PC-9 (cell line): ENCODE measurements around the gene ASTL. TPM values are rescaled to one million over a fixed set of nuclear protein-coding genes. Genes with fewer than 3 reads are reported as not detected.

Experiments
- Bru-seq: library from RNA; stranded (reverse); fragments of 400-500 nt; gene quantifications from one replicate; lab custom pipeline; 2021; lab: Mats Ljungman, UMichigan
- BruChase-seq, 2 experiments: library from RNA; stranded (reverse); fragments of 400-500 nt; gene quantifications; one replicate each; lab custom pipeline; 2021; lab: Mats Ljungman, UMichigan
- BruUV-seq: library from RNA; stranded (reverse); fragments of 400-500 nt; replicated peaks from 2 replicates; lab custom pipeline; 2021; lab: Mats Ljungman, UMichigan
- CTCF ChIA-PET: fragments of 300-600 bp; sonication (Branson Sonifier 250); formaldehyde crosslinking; loops from one replicate; lab custom pipeline; 2022; ENCODE audit warnings: antibody characterized with exemption; lab: Charles Lee
- POLR2A ChIA-PET: fragments of 300-600 bp; sonication (Branson Sonifier 250); formaldehyde crosslinking; loops from one replicate; lab custom pipeline; 2022; ENCODE audit warnings: antibody characterized with exemption; ENCODE audit not compliant: unreplicated experiment; lab: Charles Lee
- DNase-seq, 2 experiments: peaks; one replicate each; pipeline versions ENCODE4 v3.0.0 to v3.0.0-alpha.2; 2015 to 2022; ENCODE audit warnings: mixed read lengths in 1 of 2
- H2AFZ ChIP-seq: fragments of 200-600 bp; sonication (generic); 2 replicates; pipeline ENCODE4 v1.8.1; 2017; ENCODE audit warnings: antibody characterized with exemption
- H3F3A ChIP-seq: fragments of 200-600 bp; sonication (generic); 2 replicates; pipeline ENCODE4 v1.8.1; 2017; ENCODE audit warnings: antibody characterized with exemption, mild to moderate bottlenecking, low read depth; ENCODE audit not compliant: insufficient read depth
- H3K27ac ChIP-seq: fragments of 200-600 bp; sonication (generic); 2 replicates; pipeline ENCODE4 v1.6.1; 2016; ENCODE audit warnings: mixed run types
- H3K27me3 ChIP-seq: fragments of 200-600 bp; sonication (generic); 2 replicates; pipeline ENCODE4 v1.6.1; 2016; ENCODE audit warnings: low read depth, mixed run types; ENCODE audit not compliant: insufficient read depth
- H3K36me3 ChIP-seq: fragments of 200-600 bp; sonication (generic); 2 replicates; pipeline ENCODE4 v1.6.1; 2016; ENCODE audit warnings: low read depth, mixed run types
- H3K4me1 ChIP-seq: fragments of 200-600 bp; sonication (generic); replicated peaks from 2 replicates; pipeline ENCODE4 v1.6.1; 2016; ENCODE audit warnings: mixed run types; ENCODE audit not compliant: insufficient read depth
- H3K4me2 ChIP-seq: fragments of 200-600 bp; sonication (generic); 2 replicates; pipeline ENCODE4 v1.6.1; 2017; ENCODE audit warnings: mixed run types
- H3K4me3 ChIP-seq: fragments of 200-600 bp; sonication (generic); 2 replicates; pipeline ENCODE4 v1.6.1; 2016; ENCODE audit warnings: mixed run types
- H3K79me2 ChIP-seq: fragments of 200-600 bp; sonication (generic); 2 replicates; pipeline ENCODE4 v1.6.1; 2017; ENCODE audit warnings: low read depth, mixed run types
- H3K9me2 ChIP-seq: fragments of 200-600 bp; sonication (generic); 2 replicates; pipeline ENCODE4 v1.8.1; 2017; ENCODE audit warnings: mild to moderate bottlenecking; ENCODE audit not compliant: insufficient read depth
- H3K9me3 ChIP-seq: fragments of 200-600 bp; sonication (generic); 2 replicates; pipeline ENCODE4 v1.8.1; 2016; ENCODE audit warnings: low read depth; ENCODE audit not compliant: insufficient read depth
- H4K20me1 ChIP-seq: fragments of 200-600 bp; sonication (generic); 2 replicates; pipeline ENCODE4 v1.8.1; 2017; ENCODE audit not compliant: insufficient read depth
- EZH2 ChIP-seq: fragments of 200-600 bp; sonication (generic); IDR thresholded peaks from 2 replicates; pipeline ENCODE4 v1.8.0; 2017; ENCODE audit warnings: antibody characterized with exemption, low read depth
- intact Hi-C: fragments of 100-400 bp; cut with micrococcal nuclease; formaldehyde crosslinking; loops from one replicate; pipeline ENCODE4 v1.10.0; 2022; ENCODE audit not compliant: unreplicated experiment
- long read RNA-seq: library from polyadenylated mRNA; stranded (forward); transcript quantifications from one replicate; pipeline ENCODE4 v2.0.0, GENCODE V29; 2022
- total RNA-seq: library from RNA; stranded (reverse); gene quantifications from 2 replicates; pipeline ENCODE4 v1.2.3, GENCODE V29; 2021
- TF ChIP-seq, protein P1 (sequence below): fragments of 200-600 bp; sonication (generic); conservative IDR thresholded peaks from 2 replicates; pipeline ENCODE4 v1.6.1; 2017; ENCODE audit warnings: mixed run types, antibody characterized with exemption, mild to moderate bottlenecking, moderate library complexity

The ASTL gene
- total RNA-seq (not detected in 2 replicates), Bru-seq, nascent RNA (percentile 25 among the genes with signal in this experiment), BruChase-seq, experiment 1, labeled RNA remaining after a 2-hour chase (percentile 14 among the genes with signal in this experiment), BruChase-seq, experiment 2, labeled RNA remaining after a 6-hour chase (percentile 9 among the genes with signal in this experiment)
- long read RNA-seq = 0 reads

DNA sequence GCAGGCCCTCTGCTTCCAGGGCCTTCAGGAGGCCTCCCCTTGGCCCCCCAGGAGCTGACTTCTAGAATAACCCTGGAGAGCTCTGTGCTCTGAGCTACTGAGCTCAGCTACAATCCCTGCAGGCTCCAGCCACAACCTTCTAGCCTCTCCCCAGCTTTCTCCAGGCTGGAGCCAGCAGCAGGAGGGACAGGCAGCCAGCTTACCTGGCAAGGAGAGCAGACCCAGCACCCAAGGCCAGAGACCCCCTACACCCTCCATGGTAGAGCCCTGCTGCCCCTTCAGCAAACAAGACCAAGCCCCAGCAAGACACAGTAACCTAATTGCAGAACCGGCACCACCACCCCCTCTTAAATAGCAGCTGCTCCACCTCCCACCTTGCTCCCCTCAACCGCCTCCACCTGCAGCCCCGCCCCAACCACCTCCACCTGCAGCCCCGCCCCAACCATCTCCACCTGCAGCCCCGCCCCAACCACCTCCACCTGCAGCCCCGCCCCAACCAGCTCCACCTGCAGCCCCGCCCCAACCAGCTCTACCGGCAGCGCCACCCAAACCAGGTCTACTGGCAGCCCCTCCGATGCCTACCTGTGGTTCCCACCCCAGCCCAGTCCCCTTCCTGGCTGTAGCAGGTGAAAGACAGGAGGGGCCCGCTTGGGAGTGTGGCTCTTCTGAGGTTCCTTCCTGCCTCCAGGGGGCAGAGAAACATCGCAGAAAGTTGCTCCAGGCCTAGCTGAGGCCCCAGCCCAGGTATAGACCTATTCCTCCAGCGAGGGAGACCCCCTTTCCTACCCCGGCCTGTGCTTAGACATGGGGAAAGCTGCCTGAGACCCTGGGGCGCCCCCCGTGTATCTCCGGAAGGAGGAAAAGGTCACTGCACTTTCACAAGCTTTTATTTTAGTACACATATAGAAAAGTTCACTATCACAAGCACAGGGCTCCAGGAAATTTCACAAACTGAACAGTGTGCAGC, at the start of gene ASTL:
TSS of gene ASTL (minus strand) at position 324 of the 967 bp plus-strand sequence. CDS start at position 258, 66 bp downstream.
- peaks cover 15% of the 10 kb centered on the region; the same call in 1 of the 2 replicates for H3F3A ChIP-seq
- TF ChIP-seq EZH2 = no peak
- TF ChIP-seq, protein P1, sequence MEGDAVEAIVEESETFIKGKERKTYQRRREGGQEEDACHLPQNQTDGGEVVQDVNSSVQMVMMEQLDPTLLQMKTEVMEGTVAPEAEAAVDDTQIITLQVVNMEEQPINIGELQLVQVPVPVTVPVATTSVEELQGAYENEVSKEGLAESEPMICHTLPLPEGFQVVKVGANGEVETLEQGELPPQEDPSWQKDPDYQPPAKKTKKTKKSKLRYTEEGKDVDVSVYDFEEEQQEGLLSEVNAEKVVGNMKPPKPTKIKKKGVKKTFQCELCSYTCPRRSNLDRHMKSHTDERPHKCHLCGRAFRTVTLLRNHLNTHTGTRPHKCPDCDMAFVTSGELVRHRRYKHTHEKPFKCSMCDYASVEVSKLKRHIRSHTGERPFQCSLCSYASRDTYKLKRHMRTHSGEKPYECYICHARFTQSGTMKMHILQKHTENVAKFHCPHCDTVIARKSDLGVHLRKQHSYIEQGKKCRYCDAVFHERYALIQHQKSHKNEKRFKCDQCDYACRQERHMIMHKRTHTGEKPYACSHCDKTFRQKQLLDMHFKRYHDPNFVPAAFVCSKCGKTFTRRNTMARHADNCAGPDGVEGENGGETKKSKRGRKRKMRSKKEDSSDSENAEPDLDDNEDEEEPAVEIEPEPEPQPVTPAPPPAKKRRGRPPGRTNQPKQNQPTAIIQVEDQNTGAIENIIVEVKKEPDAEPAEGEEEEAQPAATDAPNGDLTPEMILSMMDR = peak; percentile 71
- no peaks in the 10 kb centered on the region; the same call in 1 of the 2 replicates for H3K36me3 ChIP-seq
- no peaks in the 10 kb centered on the region for H4K20me1 ChIP-seq
- no peaks in the 10 kb centered on the region for H3K9me2 ChIP-seq
- peaks cover 9% of the 10 kb centered on the region for H3K4me1 ChIP-seq
- H3K79me2 ChIP-seq = no peaks in the 10 kb centered on the region
- H3K27ac ChIP-seq = no peak within 1 kb of the TSS
- intact Hi-C loops = loop anchor here (1.0 to 2.0 kb wide), 3 partner anchors 36 to 370 kb away; no protein-coding TSS in a partner anchor
- H3K27me3 ChIP-seq = no peaks in the 10 kb centered on the region
- ChIA-PET POLR2A (interaction anchor here (0.7 kb wide), 2 partner anchors 156 to 342 kb away, joined by 3 to 6 read pairs; no protein-coding TSS in a partner anchor), CTCF (interaction anchor here (0.6 to 2.3 kb wide), 4 partner anchors 22 to 382 kb away, joined by 4 to 28 read pairs (median 16); partner anchors contain the start of gene ADRA2B)
- H3K4me3 ChIP-seq = peak within 1 kb of the TSS; percentile 22; the same call in 1 of the 2 replicates
- H3K4me2 ChIP-seq = peak within 1 kb of the TSS; percentile 71
- H3K9me3 ChIP-seq = no peaks in the 10 kb centered on the region
- no TSS peak for BruUV-seq
- DNase-seq = peak; percentile 80 to 89
- H2AFZ ChIP-seq = peak within 1 kb of the TSS; percentile 51; the same call in 1 of the 2 replicates

DNA sequence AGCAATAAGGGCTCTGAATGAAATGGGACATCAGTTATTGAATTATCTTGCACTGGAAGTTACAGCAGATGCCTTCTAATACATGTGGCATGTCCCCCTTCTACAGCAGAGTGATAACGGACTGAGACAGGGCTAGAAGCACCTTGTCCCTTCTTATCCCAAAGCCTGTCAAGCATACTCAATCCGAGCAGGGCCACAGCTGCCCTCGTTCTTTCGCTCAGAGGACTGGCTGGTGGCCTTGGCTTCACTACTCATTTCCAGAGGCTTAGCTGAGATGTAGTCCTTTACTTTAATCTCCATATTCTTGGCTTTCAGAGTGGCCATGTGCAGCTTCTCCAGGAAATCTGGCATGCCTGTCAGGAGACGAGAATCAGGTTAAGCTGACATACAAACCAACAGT, 48.3 kb upstream of the ASTL start:
- H3K9me2 ChIP-seq = no peaks in the 10 kb centered on the region
- DNase-seq = no peak
- H4K20me1 ChIP-seq = peaks cover 18% of the 10 kb centered on the region
- ChIA-PET POLR2A (no interaction called here), CTCF (no interaction called here)
- H3K4me2 ChIP-seq = no peak overlapping the region
- H3K36me3 ChIP-seq = peaks cover 32% of the 10 kb centered on the region
- H2AFZ ChIP-seq = no peak overlapping the region
- TF ChIP-seq EZH2 = no peak
- TF ChIP-seq, protein P1 = no peak
- H3K79me2 ChIP-seq = no peaks in the 10 kb centered on the region; the same call in 1 of the 2 replicates
- no TSS peak for BruUV-seq
- intact Hi-C loops = no loop called here
- no peaks in the 10 kb centered on the region for H3K4me1 ChIP-seq
- no peak overlapping the region for H3K4me3 ChIP-seq
- H3F3A ChIP-seq = peaks cover 50% of the 10 kb centered on the region
- no peaks in the 10 kb centered on the region for H3K9me3 ChIP-seq
- no peaks in the 10 kb centered on the region for H3K27me3 ChIP-seq
- H3K27ac ChIP-seq = no peak overlapping the region

DNA sequence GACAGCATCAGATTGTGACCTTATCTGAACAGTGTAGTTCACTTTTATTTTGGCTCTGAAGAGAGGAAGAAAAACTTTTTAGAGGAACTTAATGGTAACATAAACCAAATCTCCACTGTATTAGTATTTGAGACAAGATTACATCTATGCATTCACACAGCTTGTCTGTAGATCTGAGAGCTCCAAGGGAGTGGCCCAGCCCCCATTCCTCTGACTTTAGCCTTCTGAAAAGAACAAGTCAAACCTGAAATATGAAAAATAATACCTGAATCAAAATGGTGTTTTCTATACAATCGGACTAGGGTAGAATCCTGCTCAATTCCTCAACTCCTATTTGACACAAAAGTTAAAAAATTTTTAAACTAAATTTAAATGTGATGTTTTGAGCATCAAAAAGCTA, 47.2 kb upstream of the ASTL start:
- intact Hi-C loops = no loop called here
- Histone ChIP-seq H3K9me3 (no peaks in the 10 kb centered on the region), H3K4me3 (no peak overlapping the region), H3K4me1 (no peaks in the 10 kb centered on the region), H3K27ac (no peak overlapping the region), H4K20me1 (peaks cover 16% of the 10 kb centered on the region), H3K9me2 (no peaks in the 10 kb centered on the region), H3F3A (peaks cover 50% of the 10 kb centered on the region), H3K4me2 (no peak overlapping the region), H3K36me3 (peaks cover 22% of the 10 kb centered on the region), H2AFZ (no peak overlapping the region), H3K27me3 (no peaks in the 10 kb centered on the region), H3K79me2 (no peaks in the 10 kb centered on the region; the same call in 1 of the 2 replicates)
- no peak for DNase-seq
- no TSS peak for BruUV-seq
- no peak for TF ChIP-seq EZH2
- TF ChIP-seq, protein P1 = no peak
- CTCF ChIA-PET = interaction anchor here (1.0 kb wide), 1 partner anchor 22 kb away, joined by 3 read pairs; no protein-coding TSS in a partner anchor
- POLR2A ChIA-PET = interaction anchor here (0.6 kb wide), 1 partner anchor 88 kb away, joined by 4 read pairs; no protein-coding TSS in a partner anchor
